Endothelial cell of umbilical vein (primary cell): ENCODE data around the gene TIGIT.

ENCODE experiments used
- EZH2 ChIP-seq: IDR thresholded peaks from 2 replicates; pipeline ENCODE4 v1.6.1; 2012; ENCODE audit warnings: borderline replicate concordance, low read depth, mild to moderate bottlenecking, moderate library complexity, low read length, inconsistent platforms; ENCODE audit not compliant: severe bottlenecking
- FOS ChIP-seq: IDR thresholded peaks from 2 replicates; pipeline ENCODE4 v1.6.1; 2011; ENCODE audit warnings: mild to moderate bottlenecking, low read length, moderate library complexity, borderline replicate concordance; ENCODE audit not compliant: insufficient read depth
- GATA2 ChIP-seq: IDR thresholded peaks from 2 replicates; pipeline ENCODE4 v1.7.0; 2011; ENCODE audit warnings: low read depth, mild to moderate bottlenecking, moderate library complexity, mixed read lengths, low read length; ENCODE audit not compliant: insufficient read length, insufficient read depth
- JUN ChIP-seq: IDR thresholded peaks from 2 replicates; pipeline ENCODE4 v1.6.1; 2011; ENCODE audit warnings: borderline replicate concordance, low read depth; ENCODE audit not compliant: insufficient read length, insufficient read depth
- MYC ChIP-seq: IDR thresholded peaks from one replicate; pipeline ENCODE4 v1.6.1; 2011; ENCODE audit warnings: mild to moderate bottlenecking, low read depth, low read length
- POLR2A ChIP-seq: IDR thresholded peaks from 2 replicates; pipeline ENCODE4 v1.6.1; 2012; ENCODE audit warnings: low read depth, mild to moderate bottlenecking, control low read depth, low read length
- POLR2AphosphoS5 ChIP-seq: IDR thresholded peaks from 2 replicates; pipeline ENCODE4 v1.6.1; 2012; ENCODE audit warnings: low read depth, mild to moderate bottlenecking, control low read depth, low read length, moderate library complexity; ENCODE audit not compliant: insufficient read depth
- TF ChIP-seq, protein P1 (sequence below), 2 donors: IDR thresholded peaks; 1 replicate in 1 of 2; 2 replicates in 1 of 2; pipeline ENCODE4 v1.5.1; 2011; ENCODE audit warnings: low read length in 2 of 2, mild to moderate bottlenecking in 2 of 2, moderate library complexity in 2 of 2, control low read depth in 1 of 2, inconsistent platforms in 1 of 2, low read depth in 1 of 2; ENCODE audit not compliant: insufficient read depth in 1 of 2; ENCODE audit errors: extremely low read depth in 1 of 2
- TF ChIP-seq, protein P2 (sequence below): IDR thresholded peaks from 2 replicates; pipeline ENCODE4 v1.6.1; 2011; ENCODE audit not compliant: insufficient read depth, insufficient read length

DNA sequence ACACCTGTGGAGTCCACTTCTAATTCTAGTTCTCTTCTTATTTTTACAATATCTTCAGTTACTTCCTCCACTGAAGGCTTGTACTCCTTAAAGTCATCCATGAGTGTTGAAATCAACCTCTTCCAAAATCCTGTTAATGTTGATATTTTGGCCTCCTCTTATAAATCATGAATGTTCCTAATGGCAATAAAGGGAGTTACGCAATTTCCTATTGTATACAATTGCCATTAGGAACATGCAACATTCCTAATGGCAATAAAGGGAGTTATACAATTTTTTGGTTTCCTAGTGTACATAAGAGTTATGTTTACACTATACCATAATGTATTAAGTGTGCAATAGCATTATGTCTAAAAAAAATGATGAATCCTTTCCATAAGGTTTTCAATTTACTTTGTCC is 9.2 kb upstream of the TIGIT start:
- TF ChIP-seq, protein P1, sequence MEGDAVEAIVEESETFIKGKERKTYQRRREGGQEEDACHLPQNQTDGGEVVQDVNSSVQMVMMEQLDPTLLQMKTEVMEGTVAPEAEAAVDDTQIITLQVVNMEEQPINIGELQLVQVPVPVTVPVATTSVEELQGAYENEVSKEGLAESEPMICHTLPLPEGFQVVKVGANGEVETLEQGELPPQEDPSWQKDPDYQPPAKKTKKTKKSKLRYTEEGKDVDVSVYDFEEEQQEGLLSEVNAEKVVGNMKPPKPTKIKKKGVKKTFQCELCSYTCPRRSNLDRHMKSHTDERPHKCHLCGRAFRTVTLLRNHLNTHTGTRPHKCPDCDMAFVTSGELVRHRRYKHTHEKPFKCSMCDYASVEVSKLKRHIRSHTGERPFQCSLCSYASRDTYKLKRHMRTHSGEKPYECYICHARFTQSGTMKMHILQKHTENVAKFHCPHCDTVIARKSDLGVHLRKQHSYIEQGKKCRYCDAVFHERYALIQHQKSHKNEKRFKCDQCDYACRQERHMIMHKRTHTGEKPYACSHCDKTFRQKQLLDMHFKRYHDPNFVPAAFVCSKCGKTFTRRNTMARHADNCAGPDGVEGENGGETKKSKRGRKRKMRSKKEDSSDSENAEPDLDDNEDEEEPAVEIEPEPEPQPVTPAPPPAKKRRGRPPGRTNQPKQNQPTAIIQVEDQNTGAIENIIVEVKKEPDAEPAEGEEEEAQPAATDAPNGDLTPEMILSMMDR (IDR thresholded peaks at IDR 0.05; ENCODE audit: extremely low read depth in 1 of 2, insufficient read depth in 1 of 2, low read depth in 1 of 2, low read length in 2 of 2), result no peak
- TF ChIP-seq POLR2AphosphoS5, result no peak
- TF ChIP-seq EZH2, result no peak
- TF ChIP-seq, protein P2, sequence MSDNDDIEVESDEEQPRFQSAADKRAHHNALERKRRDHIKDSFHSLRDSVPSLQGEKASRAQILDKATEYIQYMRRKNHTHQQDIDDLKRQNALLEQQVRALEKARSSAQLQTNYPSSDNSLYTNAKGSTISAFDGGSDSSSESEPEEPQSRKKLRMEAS, result no peak
- no peak for TF ChIP-seq POLR2A
- TF ChIP-seq FOS, result no peak
- TF ChIP-seq MYC, result no peak
- no peak for TF ChIP-seq JUN
- no peak for TF ChIP-seq GATA2
